GM10266 (cell line): ENCODE results near the gene TRMT10A.

Source experiments
- DNase-seq: peaks from one replicate; pipeline ENCODE4 v3.0.0; 2012; ENCODE audit errors: extremely low spot score
- TF ChIP-seq, protein P1 (sequence below): IDR thresholded peaks from 2 replicates; pipeline ENCODE4 v1.5.1; 2012; ENCODE audit warnings: mild to moderate bottlenecking, low read depth; ENCODE audit not compliant: control insufficient read depth, insufficient read depth; ENCODE audit errors: missing control alignments

Gene TRMT10A

DNA sequence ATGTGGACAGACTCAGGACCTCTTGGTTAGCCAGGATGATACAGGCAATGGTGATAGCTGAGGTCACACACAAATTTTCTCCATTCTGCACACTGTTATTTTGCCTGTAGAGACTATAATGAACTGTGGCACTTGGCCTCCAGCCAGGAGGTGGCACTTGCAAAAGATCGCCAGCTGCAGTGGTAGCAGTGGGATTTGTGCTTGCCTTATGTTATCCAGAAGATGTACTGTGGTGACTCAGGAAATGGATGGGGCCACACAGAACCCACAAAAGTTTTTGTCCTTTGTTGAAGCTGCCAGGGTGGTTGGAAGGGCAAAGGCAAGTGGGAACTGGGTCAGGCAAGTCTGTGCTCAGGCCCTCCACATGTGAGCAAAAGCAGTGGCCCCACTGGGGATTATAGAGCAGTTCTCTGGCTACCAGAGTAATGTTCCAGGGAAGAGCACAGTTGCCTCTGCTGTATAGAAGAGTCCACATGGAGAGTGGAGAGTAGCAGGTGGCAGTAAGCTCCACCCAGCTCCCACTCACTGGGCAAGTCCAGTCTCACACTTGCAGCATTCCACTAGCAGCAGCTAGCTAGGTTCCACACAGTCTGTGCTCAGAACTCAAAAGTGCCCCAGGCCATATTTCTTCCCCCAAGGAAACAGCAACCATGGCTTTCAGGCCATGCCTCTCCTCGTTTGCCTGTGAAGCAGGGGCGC, 58.9 kb downstream of the TRMT10A start:
- TF ChIP-seq, protein P1, sequence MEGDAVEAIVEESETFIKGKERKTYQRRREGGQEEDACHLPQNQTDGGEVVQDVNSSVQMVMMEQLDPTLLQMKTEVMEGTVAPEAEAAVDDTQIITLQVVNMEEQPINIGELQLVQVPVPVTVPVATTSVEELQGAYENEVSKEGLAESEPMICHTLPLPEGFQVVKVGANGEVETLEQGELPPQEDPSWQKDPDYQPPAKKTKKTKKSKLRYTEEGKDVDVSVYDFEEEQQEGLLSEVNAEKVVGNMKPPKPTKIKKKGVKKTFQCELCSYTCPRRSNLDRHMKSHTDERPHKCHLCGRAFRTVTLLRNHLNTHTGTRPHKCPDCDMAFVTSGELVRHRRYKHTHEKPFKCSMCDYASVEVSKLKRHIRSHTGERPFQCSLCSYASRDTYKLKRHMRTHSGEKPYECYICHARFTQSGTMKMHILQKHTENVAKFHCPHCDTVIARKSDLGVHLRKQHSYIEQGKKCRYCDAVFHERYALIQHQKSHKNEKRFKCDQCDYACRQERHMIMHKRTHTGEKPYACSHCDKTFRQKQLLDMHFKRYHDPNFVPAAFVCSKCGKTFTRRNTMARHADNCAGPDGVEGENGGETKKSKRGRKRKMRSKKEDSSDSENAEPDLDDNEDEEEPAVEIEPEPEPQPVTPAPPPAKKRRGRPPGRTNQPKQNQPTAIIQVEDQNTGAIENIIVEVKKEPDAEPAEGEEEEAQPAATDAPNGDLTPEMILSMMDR, result no peak
- no peak for DNase-seq
